ENCODE results near the gene CIAO1.
"Not testable (repeated sequence)": the region's sequence is repeated elsewhere in the genome, so short reads cannot be mapped to it uniquely, and the experiment has no call there.

CIAO1 gene

DNA sequence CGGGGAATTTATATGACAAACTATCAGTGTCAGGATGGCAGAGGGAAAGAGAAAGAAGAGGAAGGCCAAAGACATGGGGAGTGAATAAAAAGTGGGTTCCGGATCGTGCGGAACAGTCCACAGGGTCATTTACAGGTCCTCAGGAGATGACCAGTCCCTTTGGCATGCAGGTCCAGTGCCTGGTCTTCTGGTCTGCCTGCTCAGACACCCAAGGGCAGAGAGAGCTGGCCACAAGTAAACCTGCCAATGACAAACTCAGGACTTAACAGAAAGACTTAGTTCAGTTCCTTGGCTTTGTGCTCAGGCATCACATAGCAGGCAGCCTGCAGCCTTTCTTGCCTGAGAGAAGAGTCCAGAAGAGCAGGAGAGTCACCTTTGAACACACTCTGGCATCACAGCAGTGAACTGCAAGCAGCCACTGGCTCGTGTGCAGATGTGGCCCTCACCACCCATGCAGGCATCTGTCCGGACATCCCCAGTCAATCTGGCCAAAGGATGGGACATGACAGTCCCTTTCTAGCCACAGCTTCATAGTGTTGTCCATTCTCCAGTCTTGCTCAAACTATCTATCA, 14.2 kb upstream of the CIAO1 start:
- FAIRE-seq: no peak

DNA sequence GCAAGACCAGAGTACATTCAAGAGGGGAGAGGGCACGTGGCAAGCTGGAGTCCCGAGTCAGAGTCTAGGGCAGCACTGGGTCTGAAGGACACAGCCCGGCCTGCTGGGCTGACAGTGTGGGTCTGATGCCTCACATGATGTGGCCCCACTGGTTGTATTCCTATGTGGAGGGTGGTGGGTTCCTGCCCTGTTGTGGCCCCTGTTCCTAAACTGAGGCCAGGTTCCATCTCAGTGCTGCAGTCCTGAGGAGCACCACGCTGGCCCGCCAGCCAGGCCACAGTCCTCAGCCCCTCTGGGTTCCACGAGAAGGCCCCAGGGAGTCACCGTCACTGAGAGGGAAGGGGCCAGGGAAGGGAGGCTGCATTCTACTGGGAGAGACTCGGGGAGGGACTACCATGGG, 13.5 kb upstream of the CIAO1 start:
- no peak for FAIRE-seq

DNA sequence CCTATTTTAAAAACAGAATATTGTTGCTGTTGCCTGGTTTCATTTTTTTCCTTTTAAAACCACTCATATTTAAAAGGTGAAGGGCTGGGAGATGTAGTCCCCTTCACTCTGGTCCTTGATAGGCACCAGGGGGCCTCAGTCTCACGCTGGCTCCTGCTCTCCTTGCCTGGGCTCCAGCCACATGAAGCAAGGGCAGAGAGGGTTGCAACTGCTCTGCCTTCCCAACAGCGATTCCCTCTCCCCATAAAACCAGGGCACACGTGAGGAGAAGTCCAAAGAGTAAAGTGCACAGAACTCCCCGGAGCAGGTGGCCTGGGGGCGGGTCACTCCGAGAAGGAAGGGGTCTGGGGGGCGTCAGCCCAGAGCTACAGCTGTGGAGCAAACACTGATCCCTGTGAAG, 13.0 kb upstream of the CIAO1 start:
- FAIRE-seq: no peak

DNA sequence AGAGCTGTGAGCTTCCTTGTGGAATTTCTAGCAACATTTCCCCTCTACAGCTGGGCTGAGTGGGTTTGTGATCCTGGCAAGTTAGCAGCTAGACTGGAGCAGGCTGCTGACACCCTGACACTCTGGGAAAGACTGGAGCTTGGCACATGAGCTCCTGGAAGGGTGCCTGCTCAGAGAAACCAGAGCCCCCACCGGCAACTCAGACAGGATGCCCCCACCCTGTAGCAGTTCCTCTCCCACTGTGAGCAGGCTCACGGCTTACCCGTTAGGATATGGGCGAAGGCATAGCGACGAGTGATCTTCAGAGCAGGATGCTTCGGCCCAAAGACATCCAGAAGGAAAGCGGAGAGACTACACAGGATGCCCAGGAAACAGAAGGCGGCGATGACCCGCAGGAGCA, 11.5 kb upstream of the CIAO1 start:
- FAIRE-seq: no peak

DNA sequence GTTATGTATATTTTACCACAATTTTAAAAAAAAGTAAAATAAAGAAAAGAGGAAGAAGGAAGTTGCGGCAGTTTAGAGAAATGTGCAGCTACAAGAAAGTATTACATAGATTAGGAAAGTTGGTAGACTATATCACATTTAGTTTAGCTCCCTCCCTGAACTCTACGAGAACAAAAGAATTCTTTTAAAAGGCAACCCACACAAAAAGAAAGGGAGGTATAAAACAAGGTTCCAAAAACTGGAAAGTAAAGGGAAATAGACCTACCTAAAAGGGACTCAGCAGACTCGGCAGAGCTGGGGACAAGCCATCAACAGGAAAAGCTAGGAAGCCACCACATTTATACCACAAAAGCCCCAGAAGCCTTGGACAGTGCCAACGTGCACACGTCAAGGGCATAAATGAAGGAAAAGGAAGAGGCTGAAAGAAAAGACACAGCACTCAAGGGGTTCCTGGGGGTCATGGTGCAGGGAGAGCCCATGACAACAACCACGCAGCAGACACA, 9.4 kb upstream of the CIAO1 start:
- no peak for FAIRE-seq

DNA sequence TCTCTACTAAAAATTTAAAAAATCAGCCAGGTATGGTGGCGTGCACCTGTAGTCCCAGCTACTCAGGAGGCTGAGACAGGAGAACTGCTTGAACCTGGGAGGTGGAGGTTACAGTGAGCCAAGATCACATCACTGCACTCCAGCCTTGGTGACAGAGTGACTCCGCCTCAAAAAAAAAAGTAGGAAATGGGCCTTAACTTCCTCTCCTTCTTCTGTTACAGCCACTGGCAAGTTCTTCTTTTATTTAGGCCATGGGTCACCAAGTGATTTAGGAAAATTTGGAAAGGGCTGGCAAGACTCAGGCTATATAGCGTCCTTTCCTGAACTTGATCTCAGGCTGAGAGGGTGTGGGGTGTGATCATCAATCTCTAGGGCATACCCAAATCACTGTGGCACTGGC, 8.3 kb upstream of the CIAO1 start:
- not testable (repeated sequence) for FAIRE-seq

DNA sequence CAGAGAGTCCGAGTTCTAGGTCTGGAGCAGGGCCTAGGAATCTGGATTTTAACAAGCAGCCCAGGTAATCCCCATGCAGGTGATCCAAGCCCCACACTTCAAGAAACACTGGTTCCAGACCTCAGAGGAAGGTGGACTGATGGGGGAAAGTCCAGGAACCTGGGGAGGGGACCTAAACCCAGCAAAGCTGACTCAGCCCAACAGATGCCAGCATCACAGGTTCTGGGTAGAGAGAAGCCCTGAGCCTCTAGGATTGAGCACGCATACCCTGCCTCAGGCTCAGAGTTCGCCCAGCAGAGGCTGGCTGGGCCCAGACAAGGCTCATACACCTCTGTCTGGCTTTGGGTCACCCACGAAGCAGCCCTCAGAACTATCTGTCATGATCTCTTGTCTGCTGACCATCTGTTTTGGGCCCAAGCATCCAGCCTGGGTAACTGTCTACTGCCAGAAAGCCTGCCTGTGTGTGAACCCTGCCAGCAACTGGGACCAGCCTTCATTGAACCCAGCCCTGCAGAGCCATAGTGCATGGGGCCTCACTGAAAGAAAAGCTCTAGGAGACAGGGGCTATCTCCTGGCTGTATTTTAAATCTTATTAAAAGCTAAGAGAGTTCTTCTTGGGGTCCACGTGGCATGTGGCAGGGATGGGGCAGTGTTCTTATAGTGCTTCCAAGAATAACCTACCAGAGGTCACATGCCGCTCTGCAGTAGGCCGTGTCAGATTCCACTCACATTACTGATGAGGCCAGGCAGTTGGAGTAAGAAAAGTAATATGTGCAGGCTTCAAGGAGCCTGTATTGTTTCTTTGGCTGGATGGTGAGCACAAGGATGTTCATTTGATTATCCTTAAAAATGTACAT, 7.6 kb upstream of the CIAO1 start:
- FAIRE-seq: no peak

DNA sequence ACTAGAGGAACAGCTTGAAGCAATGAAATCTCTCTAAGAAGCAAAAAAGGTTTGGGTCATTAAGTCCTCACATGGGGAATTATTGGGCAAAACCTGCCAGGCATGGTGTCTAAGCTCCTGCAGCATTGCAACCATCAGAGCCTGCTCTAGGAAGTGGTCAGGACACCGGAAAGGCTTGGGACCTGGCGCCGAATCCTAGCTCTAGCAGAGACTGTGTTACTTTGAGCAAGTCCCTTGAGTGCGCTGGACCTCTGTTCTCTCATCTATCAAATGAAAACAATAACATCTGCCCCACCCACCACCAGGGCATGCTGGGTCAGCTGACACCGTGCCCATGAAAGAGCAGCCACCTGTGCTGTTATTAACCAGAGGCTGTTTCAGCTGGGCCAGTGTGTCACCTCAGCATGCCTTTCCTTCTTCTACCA, 6.5 kb upstream of the CIAO1 start:
- FAIRE-seq: no peak

DNA sequence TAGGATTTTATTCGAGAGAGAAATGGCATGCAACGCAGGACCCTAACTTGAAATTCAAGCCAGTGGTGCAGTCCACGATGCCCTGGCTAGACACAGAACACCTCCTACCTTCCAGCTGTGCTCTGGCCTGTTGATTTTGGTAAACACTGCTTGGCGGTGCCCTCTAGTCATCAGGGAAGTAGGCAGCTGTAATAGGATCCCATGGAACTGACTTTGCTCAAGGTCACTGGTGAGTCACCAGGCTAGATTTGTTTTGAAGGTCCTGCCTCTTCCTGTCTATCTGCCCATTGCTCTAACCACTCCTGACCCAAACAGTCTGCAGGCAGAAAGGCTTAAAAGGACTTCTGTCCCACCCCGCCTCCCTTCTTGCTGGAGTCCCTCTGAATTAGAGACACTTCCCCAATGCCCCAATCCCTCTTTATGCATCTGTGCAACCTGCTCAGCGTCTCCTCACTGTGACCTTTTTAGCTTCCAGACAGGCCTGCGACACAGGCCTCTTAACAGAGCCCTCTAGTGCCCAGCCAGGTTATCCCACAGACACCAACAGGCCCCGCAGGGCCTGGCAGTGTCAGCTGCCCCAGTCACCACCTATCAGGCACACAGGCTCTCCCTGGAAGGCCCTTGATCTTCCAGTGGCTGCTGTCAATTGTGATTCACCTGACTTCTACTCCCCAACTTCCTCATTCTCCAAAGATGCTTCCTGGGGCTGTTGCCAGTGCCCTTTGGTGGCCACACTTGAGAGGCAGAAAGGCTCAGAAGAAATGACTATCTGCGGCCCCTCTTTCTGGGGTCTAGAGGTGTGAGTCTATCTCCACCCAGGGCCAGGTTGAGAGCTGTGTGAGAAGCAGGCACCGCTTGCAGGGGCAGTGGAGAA, 5.4 kb upstream of the CIAO1 start:
- FAIRE-seq: no peak

DNA sequence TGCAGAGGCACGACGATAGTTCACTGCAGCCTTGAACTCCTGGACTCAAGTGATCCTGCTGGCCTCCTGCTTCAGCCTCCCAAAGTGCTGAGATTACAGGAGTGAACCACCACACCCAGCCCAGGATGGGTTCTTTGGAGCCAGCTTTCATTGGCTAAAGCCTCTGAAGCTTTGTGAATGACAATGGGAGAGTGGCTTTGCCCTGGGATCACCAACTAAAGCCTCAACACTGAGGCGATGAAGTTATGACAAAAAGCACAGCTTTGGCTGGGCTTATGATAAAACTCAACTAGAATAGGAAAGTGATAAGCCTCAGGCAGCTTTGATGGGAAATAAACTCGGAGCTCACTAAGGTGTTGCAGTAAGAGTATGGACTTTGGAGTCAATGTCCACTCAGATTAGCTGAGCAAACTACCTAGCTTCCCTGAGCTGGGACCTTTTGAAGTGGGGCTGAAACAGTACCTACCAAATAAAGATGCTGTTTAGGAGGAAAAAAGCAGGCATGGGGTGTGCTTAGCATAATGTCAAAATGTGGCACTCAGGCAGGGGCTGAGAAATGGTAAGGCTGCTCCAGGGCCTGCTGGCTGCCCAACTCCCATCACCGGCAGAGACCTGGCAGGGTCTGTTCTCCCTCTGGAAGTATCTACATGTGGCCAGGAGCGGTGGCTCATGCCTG, 4.6 kb upstream of the CIAO1 start:
- no peak for FAIRE-seq

DNA sequence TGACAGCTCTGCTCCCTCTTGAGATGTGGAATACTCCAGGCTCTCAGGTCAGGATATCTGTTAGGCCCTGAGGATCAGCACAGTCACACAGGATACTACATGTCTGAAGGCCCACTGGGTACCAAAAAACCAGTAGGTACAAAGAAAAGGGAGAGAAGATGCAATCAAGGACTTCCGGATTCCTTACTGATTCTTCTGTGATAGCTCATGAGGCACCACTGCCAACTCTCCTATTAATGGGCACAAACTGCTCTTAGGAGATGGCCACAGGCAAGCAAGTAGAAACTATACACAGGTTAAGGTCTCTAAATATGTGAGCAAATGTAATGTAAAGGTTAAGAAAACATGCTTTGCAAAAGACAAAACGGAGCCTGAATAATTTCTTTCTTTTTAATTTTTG, 3.7 kb upstream of the CIAO1 start:
- FAIRE-seq: no peak

DNA sequence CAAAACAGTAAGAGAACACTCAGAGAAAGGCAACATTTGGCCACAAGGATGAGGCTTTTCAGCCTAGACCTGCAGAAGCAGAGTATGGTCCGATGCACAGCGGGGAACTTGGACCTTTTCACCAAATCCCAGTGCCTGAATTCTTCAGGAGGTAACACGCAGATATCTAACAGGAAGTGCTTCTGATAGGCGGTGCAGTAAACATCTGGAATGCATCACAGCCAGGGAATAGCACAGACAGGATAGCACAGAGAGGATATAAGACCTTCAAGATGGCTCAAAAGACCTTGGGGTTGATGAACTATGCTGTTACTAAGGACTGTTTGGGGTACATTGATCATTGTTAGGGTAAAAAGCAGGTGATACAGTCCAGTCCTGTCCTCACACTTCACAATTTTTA, 1.9 kb upstream of the CIAO1 start:
- FAIRE-seq: no peak

DNA sequence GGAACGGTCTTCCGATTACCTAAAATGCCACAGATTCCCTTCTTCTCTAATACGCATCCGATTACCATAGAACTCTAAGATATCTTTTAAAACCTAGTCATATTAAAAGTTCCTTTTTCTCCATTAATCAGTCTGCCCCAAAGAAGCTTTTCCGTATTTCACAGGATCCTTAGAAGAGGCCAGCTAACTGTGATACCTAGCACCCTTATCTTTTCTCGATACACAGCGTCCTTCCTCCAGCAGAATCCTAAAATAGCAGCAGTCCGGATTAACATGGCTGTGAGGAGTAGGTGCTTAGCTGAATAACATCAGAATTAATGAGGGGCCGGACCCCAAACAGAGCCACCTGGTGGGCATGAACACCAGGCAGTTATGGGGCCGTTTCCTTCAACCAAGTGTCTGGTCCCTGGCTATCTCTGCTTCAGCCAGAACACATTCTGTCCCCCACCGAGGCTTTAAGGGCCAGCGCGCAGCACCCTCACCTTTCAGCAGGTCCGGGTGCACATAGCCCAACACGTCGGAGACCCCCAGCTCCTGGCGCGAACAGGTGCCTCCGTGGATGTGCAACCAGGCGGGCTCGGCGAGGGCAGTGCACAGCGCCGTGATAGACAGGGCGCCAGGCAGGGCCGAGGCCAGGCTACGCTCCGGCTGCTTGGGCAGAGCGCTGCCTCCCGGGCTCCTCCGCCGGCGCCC, 1.2 kb upstream of the CIAO1 start:
- no peak for FAIRE-seq

DNA sequence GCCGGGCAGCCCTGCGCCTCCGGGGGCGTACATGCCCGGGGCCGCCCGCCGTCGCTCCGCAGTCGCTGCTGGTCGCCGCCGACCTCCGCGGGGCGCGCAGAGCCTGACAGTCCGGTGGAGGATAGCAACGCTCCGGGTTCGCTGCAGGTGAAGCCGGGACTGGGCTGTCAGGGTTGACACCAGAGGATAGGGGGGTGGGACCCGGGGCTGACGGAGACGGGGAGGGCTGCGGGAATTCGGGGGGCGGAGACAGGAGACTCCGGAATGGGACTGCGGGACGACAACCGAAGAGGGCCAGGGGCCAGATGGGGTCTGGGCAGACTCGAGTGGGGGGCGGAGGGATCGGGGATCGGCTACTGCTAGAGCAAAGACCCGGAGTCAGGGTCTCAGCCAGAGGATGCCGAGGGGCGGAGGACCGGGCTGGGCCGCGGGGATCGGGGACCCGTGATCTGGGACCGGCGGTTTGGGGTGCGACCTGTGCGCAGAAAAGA, 631 bp upstream of the CIAO1 start:
- FAIRE-seq: no peak

DNA sequence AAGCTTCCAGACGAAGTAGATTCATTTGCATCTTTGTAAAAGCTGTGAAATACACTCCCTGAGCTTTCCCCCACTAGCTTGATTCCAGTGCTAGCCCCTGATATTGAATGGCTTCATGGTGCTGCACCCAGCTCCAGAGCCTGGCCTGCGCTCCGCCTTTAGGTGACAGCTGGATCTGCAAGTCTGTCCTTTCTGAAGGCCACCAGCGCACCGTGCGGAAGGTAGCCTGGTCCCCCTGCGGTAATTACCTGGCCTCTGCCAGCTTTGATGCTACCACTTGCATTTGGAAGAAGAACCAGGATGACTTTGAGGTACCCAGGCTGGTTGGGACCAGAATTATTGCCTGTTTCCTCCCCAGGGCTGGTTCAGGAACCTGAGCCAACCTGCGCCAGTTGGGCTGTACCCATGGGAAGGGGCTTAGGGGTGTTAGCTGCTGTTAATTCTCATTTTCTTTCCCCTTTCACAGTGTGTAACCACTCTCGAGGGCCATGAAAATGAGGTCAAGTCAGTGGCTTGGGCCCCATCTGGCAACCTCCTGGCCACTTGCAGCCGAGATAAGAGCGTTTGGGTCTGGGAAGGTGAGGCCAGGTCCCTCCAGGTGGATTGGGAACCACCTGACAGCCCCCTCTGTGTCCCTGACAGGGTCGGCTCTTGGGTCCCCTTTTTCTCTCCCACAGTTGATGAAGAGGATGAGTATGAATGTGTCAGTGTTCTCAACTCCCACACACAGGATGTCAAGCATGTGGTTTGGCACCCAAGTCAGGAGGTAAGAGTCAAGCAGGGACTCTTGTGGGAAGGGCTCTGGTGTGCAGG, 1.3 kb downstream of the CIAO1 start:
- FAIRE-seq: no peak

DNA sequence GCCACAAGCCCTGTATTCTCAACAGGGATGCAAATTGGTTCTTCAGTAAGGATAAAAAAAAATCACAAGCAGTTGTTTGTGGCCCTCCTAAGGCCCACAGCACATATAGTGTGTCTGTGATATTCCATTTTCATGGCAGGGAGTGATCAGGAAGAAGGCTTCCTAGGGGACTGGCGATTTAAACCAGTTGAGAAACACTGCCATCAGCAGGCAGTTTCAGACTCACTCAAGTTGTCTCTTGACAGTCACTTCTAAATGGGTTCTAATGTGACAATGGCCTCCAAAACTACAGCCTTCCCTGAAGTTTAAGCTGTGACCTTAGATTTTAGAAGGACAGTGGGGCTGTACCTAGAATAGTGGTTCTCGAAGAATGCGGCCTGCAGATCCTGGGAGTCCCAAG, 6.0 kb downstream of the CIAO1 start:
- no peak for FAIRE-seq

DNA sequence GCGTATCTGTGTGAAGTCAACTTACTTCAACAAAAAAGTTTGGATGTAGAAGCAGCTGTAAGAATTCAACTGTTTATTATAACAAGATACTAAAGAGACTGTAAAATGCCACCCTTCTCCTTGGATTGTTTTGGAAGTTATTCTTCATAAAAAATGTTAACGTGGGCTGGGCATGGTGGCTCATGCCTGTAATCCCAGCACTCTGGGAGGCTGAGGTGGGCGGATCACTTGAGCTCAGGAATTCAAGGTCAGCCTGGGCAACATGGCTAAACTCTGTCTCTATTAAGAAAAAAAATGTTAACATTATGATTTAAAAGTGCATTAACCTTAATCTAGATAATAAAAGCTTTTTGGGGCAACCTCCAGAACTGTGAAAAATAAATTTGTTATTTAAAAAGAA, 7.7 kb downstream of the CIAO1 start:
- FAIRE-seq: no peak

DNA sequence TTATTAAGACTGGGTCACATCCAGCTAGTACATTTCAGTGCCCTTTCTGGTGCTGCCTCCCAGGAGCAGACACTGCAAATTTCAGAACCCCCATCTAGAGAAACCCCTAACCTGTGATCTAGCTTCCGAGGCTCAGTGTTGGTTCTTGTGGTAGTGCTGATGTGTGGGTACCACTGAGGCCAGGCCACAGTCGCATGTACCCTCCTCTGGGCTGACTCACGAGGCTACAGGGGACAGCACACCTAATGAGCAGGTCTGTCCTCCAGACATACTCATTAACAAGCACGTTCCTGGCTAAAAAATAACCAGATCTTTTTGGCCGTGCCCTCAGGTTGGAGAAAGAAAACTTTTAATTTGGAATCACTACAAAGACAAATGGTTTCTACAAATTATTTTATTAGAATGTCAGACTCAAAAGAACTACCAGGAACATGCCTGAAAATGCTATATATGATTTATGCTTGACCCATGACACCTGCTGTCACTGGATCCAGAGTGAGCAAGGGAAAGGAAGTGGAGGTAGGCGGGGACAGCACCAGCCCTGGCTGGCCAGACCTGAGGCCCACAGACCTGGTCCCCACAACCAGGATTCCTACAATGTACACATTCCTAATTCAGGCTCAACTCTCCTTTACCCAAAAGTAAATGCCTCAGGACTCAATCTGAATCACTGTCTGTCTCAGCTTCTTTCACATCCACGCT, 8.5 kb downstream of the CIAO1 start:
- FAIRE-seq: no peak

DNA sequence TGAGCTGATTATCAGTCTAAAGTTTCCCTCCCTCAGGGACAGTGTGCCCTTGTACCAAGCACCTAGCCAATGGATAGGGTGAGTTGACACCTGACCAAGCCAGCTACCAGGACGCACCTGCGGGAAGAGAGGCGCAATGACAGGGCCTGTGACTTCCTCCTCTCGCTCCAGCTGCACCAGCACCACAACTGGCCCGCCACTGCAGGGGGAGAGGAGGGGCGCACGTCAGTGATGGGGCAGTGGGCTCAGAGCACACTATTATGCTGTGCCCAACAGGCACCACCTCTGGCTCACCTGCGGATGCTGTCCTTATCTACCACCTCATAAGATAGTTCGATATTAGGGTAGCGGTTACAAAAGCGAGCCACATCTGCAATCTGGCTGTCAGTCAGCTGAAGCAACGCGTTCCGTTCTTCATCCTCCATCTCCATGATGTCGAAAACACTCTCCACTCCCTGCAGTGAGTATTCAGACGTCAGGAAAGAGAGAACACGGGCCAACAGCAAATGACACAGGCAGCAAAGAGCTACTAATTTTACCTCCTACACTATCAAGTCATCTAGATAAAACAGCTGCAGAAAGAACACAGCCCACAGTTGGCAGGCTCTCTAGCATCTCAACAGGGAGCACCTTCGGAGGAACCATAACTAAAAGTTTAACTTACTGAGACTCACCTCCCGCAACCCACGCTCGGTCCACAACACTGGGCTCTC, 10.9 kb downstream of the CIAO1 start:
- FAIRE-seq: no peak

Measured in colon (tissue), 2 donors.